Urothelium cell line (cell line): ENCODE data around the gene PIP5KL1.

Source experiments
- DNase-seq: peaks from one replicate; pipeline ENCODE4 v3.0.0; 2011; ENCODE audit warnings: low spot score, mixed read lengths
- FAIRE-seq: peaks from 2 replicates; lab custom pipeline; 2011; peaks lifted over from hg19 to GRCh38; lab: Jason Lieb, UNC

Gene PIP5KL1

GRCh38 chr9:127950513-127951289, 20.1 kb upstream of the PIP5KL1 start:
- DNase-seq (peak; percentile 47), FAIRE-seq (no peak)

- DNase-seq (no peak), FAIRE-seq (no peak)
Observed at GRCh38 chr9:127949827-127950512, 19.4 kb upstream of the PIP5KL1 start.

GRCh38 chr9:127947841-127948710, 17.5 kb upstream of the PIP5KL1 start:
- DNase-seq: no peak
- FAIRE-seq: no peak

- DNase-seq (no peak), FAIRE-seq (no peak)
Observed at GRCh38 chr9:127946728-127947127, 16.2 kb upstream of the PIP5KL1 start.

- DNase-seq (no peak), FAIRE-seq (no peak)
Observed at GRCh38 chr9:127945942-127946341, 15.4 kb upstream of the PIP5KL1 start.

- DNase-seq (no peak), FAIRE-seq (no peak)
Observed at GRCh38 chr9:127945338-127945737, 14.8 kb upstream of the PIP5KL1 start.

GRCh38 chr9:127944586-127945218, 14.1 kb upstream of the PIP5KL1 start:
- DNase-seq (no peak), FAIRE-seq (no peak)

GRCh38 chr9:127943731-127944144, 13.2 kb upstream of the PIP5KL1 start:
- DNase-seq (peak; percentile 74), FAIRE-seq (no peak)

GRCh38 chr9:127943011-127943662, 12.6 kb upstream of the PIP5KL1 start:
- FAIRE-seq: no peak

GRCh38 chr9:127942216-127943010, 11.8 kb upstream of the PIP5KL1 start:
- DNase-seq: peak; percentile 65
- no peak for FAIRE-seq

More at GRCh38 chr9:127943011-127943662, 12.6 kb upstream of the PIP5KL1 start:
- no peak for DNase-seq

- FAIRE-seq: no peak
Observed at GRCh38 chr9:127941961-127942215, 11.3 kb upstream of the PIP5KL1 start.

GRCh38 chr9:127941062-127941960, 10.7 kb upstream of the PIP5KL1 start:
- FAIRE-seq (no peak), DNase-seq (no peak)

More at GRCh38 chr9:127941961-127942215, 11.3 kb upstream of the PIP5KL1 start:
- no peak for DNase-seq

GRCh38 chr9:127940593-127940992, 10.0 kb upstream of the PIP5KL1 start:
- DNase-seq: no peak
- FAIRE-seq: no peak

- DNase-seq: no peak
Observed at GRCh38 chr9:127938298-127938690, 7.7 kb upstream of the PIP5KL1 start.

GRCh38 chr9:127937388-127938297, 7.1 kb upstream of the PIP5KL1 start, which contains the start of gene DPM2:
Gene DPM2 (minus strand): TSS chr9:127937854. CDS start chr9:127937820, 34 bp downstream.
- FAIRE-seq: no peak
- DNase-seq: peak; percentile 89

More at GRCh38 chr9:127938298-127938690, 7.7 kb upstream of the PIP5KL1 start:
- FAIRE-seq: no peak

- FAIRE-seq: no peak
Observed at GRCh38 chr9:127937056-127937387, 6.4 kb upstream of the PIP5KL1 start.

GRCh38 chr9:127936347-127936852, 5.8 kb upstream of the PIP5KL1 start:
- FAIRE-seq: no peak
- no peak for DNase-seq

More at GRCh38 chr9:127937056-127937387, 6.4 kb upstream of the PIP5KL1 start:
- DNase-seq: no peak
